Measurements from ENCODE around the gene USP7.

Gene USP7

GRCh38 chr16:8861563-8862308 lies 102.0 kb downstream of the USP7 start:
- DNase-seq (ENCODE audit: low read depth), result no peak

- DNase-seq (ENCODE audit: low read depth), result peak; percentile 82
Measured at GRCh38 chr16:8859913-8860881, 103.5 kb downstream of the USP7 start.

- no peak for DNase-seq (ENCODE audit: low read depth)
Measured at GRCh38 chr16:8858994-8859912, 104.5 kb downstream of the USP7 start.

GRCh38 chr16:8855972-8856371 lies 107.7 kb downstream of the USP7 start:
- DNase-seq (ENCODE audit: low read depth), result no peak

- DNase-seq (ENCODE audit: low read depth), result no peak
Measured at GRCh38 chr16:8855051-8855786, 108.5 kb downstream of the USP7 start.

- no peak for DNase-seq (ENCODE audit: low read depth)
Measured at GRCh38 chr16:8854298-8854948, 109.3 kb downstream of the USP7 start.

GRCh38 chr16:8853611-8854010 lies 110.1 kb downstream of the USP7 start:
- DNase-seq (ENCODE audit: low read depth), result peak; percentile 72

- no peak for DNase-seq (ENCODE audit: low read depth)
Measured at GRCh38 chr16:8853150-8853549, 110.6 kb downstream of the USP7 start.

GRCh38 chr16:8852534-8852933 lies 111.2 kb downstream of the USP7 start:
- DNase-seq (ENCODE audit: low read depth), result no peak

- DNase-seq (ENCODE audit: low read depth), result no peak
Measured at GRCh38 chr16:8851761-8852403, 111.8 kb downstream of the USP7 start.

- DNase-seq (ENCODE audit: low read depth), result peak; percentile 83
Measured at GRCh38 chr16:8850279-8850885, 113.3 kb downstream of the USP7 start.

- peak; percentile 93 for DNase-seq (ENCODE audit: low read depth)
Measured at GRCh38 chr16:8849411-8850011, 114.2 kb downstream of the USP7 start.

GRCh38 chr16:8848939-8849391 lies 114.7 kb downstream of the USP7 start:
- peak; percentile 81 for DNase-seq (ENCODE audit: low read depth)

GRCh38 chr16:8848231-8848938 lies 115.3 kb downstream of the USP7 start:
- DNase-seq (ENCODE audit: low read depth), result no peak

- no peak for DNase-seq (ENCODE audit: low read depth)
Measured at GRCh38 chr16:8847623-8848022, 116.1 kb downstream of the USP7 start.

GRCh38 chr16:8847145-8847544 lies 116.6 kb downstream of the USP7 start:
- DNase-seq (ENCODE audit: low read depth), result no peak

- no peak for DNase-seq (ENCODE audit: low read depth)
Measured at GRCh38 chr16:8846401-8846932, 117.2 kb downstream of the USP7 start.

- no peak for DNase-seq (ENCODE audit: low read depth)
Measured at GRCh38 chr16:8845699-8846298, 117.9 kb downstream of the USP7 start.
